Measurements from ENCODE around the gene ADM5.

Gene ADM5

DNA sequence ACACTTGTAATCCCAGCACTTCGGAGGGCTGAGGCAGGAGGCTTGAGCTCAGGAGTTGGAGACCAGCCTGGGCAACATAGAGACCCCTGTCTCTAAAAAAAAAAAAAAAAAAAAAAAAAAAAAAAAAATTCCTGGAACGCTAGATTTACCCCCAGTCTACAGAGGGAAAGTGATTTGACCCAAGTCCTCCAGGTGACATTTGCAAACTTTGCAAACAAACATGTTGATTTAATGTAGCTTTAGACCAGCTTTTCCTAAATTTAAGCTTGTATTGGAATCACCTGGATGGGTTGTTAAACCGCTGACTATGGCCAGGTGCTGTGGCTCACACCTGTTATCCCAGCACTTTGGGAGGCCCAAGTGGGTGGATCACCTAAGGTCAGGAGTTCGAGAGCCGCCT lies 10.0 kb downstream of the ADM5 start:
- Histone ChIP-seq H3F3A (ENCODE audit: insufficient read depth, low read length) (no peaks in the 10 kb centered on the region), H3K9me2 (ENCODE audit: low read depth, low read length) (no peaks in the 10 kb centered on the region), H3K79me2 (ENCODE audit: insufficient read depth, low read length) (no peaks in the 10 kb centered on the region), H3K9ac (ENCODE audit: low read length) (no peak overlapping the region), H2AFZ (ENCODE audit: low read length) (no peak overlapping the region), H3K9me3 (ENCODE audit: low read length) (no peaks in the 10 kb centered on the region), H3K4me1 (ENCODE audit: insufficient read depth, low read length, severe bottlenecking) (no peaks in the 10 kb centered on the region), H3K27me3 (ENCODE audit: insufficient read depth, low read length) (no peaks in the 10 kb centered on the region), H3K27ac (ENCODE audit: low read depth, low read length, poor library complexity, severe bottlenecking) (no peak overlapping the region), H3K36me3 (ENCODE audit: insufficient read depth, low read length) (no peaks in the 10 kb centered on the region), H3K4me2 (ENCODE audit: low read length) (no peak overlapping the region), H4K20me1 (ENCODE audit: insufficient read depth, low read length) (no peaks in the 10 kb centered on the region), H3K4me3 (ENCODE audit: low read depth, low read length, poor library complexity, severe bottlenecking) (no peak overlapping the region)
- TF ChIP-seq, protein P1, sequence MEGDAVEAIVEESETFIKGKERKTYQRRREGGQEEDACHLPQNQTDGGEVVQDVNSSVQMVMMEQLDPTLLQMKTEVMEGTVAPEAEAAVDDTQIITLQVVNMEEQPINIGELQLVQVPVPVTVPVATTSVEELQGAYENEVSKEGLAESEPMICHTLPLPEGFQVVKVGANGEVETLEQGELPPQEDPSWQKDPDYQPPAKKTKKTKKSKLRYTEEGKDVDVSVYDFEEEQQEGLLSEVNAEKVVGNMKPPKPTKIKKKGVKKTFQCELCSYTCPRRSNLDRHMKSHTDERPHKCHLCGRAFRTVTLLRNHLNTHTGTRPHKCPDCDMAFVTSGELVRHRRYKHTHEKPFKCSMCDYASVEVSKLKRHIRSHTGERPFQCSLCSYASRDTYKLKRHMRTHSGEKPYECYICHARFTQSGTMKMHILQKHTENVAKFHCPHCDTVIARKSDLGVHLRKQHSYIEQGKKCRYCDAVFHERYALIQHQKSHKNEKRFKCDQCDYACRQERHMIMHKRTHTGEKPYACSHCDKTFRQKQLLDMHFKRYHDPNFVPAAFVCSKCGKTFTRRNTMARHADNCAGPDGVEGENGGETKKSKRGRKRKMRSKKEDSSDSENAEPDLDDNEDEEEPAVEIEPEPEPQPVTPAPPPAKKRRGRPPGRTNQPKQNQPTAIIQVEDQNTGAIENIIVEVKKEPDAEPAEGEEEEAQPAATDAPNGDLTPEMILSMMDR (IDR thresholded peaks at IDR 0.05; ENCODE audit: low read length): no peak
- no peak for TF ChIP-seq EZH2 (IDR thresholded peaks at IDR 0.05; ENCODE audit: borderline replicate concordance, low read length)

DNA sequence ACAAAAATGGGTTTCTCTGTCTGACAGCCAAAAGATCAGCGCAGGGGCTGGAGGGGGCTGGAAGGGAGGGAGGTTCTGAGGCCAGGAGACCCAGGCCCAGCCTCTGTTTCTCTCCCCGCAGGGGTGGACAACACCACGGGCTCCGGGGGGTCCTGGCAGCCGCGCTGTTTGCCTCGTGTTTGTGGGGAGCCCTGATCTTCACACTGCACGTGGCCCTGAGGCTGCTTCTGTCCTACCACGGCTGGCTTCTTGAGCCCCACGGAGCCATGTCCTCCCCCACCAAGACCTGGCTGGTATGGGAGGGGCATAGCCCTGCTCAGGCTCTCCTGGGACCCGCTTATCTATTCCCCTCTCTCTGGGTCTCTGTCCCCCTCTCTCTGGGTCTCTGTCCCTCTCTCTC lies 11.2 kb downstream of the ADM5 start:
- no peaks in the 10 kb centered on the region for H3K9me3 ChIP-seq (ENCODE audit: low read length)
- H3K79me2 ChIP-seq (ENCODE audit: insufficient read depth, low read length): no peaks in the 10 kb centered on the region
- no peaks in the 10 kb centered on the region for H3K4me1 ChIP-seq (ENCODE audit: insufficient read depth, low read length, severe bottlenecking)
- no peaks in the 10 kb centered on the region for H3K27me3 ChIP-seq (ENCODE audit: insufficient read depth, low read length)
- H3K4me3 ChIP-seq (ENCODE audit: low read depth, low read length, poor library complexity, severe bottlenecking): no peak overlapping the region
- H3F3A ChIP-seq (ENCODE audit: insufficient read depth, low read length): no peaks in the 10 kb centered on the region
- H3K9ac ChIP-seq (ENCODE audit: low read length): no peak overlapping the region
- no peaks in the 10 kb centered on the region for H3K36me3 ChIP-seq (ENCODE audit: insufficient read depth, low read length)
- no peak overlapping the region for H3K4me2 ChIP-seq (ENCODE audit: low read length)
- H2AFZ ChIP-seq (ENCODE audit: low read length): no peak overlapping the region
- no peaks in the 10 kb centered on the region for H3K9me2 ChIP-seq (ENCODE audit: low read depth, low read length)
- H4K20me1 ChIP-seq (ENCODE audit: insufficient read depth, low read length): no peaks in the 10 kb centered on the region
- H3K27ac ChIP-seq (ENCODE audit: low read depth, low read length, poor library complexity, severe bottlenecking): no peak overlapping the region
- TF ChIP-seq, protein P1 (IDR thresholded peaks at IDR 0.05; ENCODE audit: low read length): no peak
- TF ChIP-seq EZH2 (IDR thresholded peaks at IDR 0.05; ENCODE audit: borderline replicate concordance, low read length): no peak

DNA sequence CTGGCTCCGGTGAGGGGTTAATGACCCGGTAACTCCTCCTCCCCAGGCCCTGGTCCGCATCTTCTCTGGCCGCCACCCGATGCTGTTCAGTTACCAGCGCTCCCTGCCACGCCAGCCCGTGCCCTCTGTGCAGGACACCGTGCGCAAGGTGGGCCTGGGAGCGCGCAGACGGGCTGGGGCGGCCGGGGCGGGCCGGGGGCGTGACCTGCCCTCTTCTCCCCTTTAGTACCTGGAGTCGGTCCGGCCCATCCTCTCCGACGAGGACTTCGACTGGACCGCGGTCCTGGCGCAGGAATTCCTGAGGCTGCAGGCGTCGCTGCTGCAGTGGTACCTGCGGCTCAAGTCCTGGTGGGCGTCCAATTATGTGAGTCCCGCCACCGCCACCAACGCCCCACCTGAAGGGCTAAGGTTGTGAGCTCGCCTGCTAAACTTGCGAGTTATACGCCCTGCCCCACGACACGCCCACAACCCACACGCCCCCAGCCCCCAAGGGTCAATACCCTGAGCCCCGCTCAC lies 11.9 kb downstream of the ADM5 start:
- Histone ChIP-seq H3K9ac (ENCODE audit: low read length) (no peak overlapping the region), H2AFZ (ENCODE audit: low read length) (no peak overlapping the region), H3K79me2 (ENCODE audit: insufficient read depth, low read length) (no peaks in the 10 kb centered on the region), H3K4me1 (ENCODE audit: insufficient read depth, low read length, severe bottlenecking) (no peaks in the 10 kb centered on the region), H4K20me1 (ENCODE audit: insufficient read depth, low read length) (no peaks in the 10 kb centered on the region), H3K4me3 (ENCODE audit: low read depth, low read length, poor library complexity, severe bottlenecking) (no peak overlapping the region), H3F3A (ENCODE audit: insufficient read depth, low read length) (no peaks in the 10 kb centered on the region), H3K27me3 (ENCODE audit: insufficient read depth, low read length) (no peaks in the 10 kb centered on the region; the same call in 1 of the 2 replicates), H3K27ac (ENCODE audit: low read depth, low read length, poor library complexity, severe bottlenecking) (no peak overlapping the region), H3K36me3 (ENCODE audit: insufficient read depth, low read length) (no peaks in the 10 kb centered on the region), H3K9me2 (ENCODE audit: low read depth, low read length) (no peaks in the 10 kb centered on the region), H3K4me2 (ENCODE audit: low read length) (no peak overlapping the region), H3K9me3 (ENCODE audit: low read length) (no peaks in the 10 kb centered on the region)
- TF ChIP-seq, protein P1 (IDR thresholded peaks at IDR 0.05; ENCODE audit: low read length): no peak
- TF ChIP-seq EZH2 (IDR thresholded peaks at IDR 0.05; ENCODE audit: borderline replicate concordance, low read length): no peak
